Fibroblast of skin of right quadriceps (primary cell): ENCODE measurements around the gene CNOT11.
"Not testable (repeated sequence)": the region's sequence is repeated elsewhere in the genome, so short reads cannot be mapped to it uniquely, and the experiment has no call there.

Experiments used
- DNase-seq: peaks from one replicate; pipeline ENCODE4 v3.0.0-alpha.2; 2013

CNOT11 gene

DNA sequence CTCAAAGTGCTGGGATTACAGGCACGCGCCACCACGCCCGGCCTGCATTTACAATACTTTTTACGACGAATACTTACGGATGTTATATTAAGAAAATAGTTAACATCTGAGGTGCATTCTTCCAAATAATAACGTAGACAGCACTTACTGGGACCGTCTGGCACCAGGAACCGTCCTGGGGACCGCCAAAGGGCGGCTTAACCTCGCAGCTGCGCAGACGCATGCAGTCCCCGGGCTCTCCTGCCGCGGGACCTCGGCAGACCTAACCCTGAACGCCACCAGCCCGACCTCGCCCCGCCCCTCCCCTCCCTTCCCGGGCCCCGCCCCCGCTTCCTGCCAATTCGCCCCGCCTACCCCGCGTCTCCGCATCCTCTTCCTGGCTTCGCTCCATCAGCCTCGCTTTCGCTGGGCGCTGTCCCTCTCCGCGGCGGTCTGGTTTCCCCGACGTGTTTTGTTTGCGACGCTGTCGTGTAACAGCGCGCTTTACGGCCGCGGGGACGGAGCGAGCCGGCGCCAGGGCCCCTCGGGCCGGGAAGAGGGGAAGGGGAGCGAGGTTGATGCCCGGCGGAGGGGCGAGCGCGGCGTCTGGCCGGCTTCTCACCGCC, at the start of gene CNOT11:
Gene CNOT11 (plus strand): TSS at position 479 of the 605 bp plus-strand sequence. CDS start 79 bp downstream, at position 558.
- DNase-seq: peak; percentile 99

DNA sequence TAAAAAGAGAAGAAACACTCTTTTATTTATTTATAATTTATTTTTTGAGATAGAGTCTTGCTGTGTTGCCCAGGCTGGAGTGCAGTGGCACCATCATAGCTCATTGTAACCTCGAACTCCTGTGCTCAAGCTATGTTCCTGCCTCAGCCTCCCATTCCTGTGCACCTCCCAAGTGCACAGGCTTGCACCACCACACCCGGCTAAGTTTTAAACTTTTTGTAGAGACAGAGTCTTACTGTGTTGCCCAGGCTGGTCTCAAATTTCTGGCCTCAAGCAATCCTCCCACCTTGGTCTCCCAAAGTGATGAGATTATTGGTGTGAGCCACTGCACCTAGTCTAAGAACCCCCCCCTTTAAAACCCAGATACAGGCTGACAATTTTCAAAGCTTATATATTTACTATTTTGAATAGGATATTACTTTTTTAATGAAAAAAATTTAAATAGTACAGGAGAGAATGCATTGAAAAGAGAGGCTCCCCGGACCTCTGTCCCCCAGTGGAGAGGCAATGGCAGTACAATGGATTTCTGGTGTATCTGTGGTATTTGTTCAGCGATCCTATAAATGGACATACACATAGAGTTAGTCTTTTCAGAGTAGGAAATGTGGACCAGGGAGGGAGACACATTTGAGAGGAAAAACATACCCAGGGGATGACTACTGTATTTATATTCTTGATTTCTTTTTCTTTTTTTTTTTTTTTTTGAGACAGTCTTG, 48.1 kb upstream of the CNOT11 start:
- DNase-seq: peak; percentile 14

DNA sequence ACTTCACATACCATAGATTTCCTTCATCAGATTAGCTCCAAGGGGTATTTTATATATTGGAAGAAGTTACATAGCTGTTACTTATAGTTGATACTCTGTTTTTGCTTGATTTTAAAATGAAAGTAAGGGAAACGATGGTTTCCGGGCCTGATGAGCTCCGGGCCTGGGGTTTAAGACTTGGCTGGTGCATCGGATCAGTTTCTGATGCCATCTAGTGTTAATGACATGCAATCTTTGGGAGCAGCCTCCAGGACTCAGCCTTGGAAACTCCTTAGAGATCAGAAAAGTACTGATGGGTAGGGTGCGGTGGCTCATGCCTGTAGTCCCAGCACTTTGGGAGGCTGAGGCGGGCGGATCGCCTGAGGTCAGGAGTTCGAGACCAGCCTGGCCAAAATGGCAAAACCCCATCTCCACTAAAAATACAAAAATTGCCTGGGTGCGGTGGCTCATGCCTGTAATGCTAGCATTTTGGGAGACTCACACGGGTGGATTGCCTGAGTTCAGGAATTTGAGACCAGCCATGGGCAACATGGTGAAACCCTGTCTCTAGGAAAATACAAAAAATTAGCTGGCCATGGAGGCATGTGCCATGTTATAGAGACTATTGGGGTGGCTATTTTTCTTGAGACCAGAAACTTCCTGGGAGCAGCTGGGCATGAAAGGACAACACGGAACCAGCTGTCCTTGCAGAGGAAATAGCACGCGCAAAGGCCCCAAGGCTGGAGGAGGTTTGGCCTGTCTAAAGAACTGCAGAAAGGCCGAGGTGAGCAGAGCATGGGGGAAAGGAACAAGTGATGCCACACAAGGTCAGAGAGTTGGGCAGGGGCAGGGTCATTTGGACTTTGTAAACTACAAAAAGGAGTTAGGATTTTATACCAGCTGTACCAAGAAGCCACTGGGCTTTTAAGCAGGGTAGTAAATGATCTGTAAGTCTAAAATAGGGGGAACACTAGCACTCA, 46.9 kb upstream of the CNOT11 start:
- peak; percentile 81 for DNase-seq

DNA sequence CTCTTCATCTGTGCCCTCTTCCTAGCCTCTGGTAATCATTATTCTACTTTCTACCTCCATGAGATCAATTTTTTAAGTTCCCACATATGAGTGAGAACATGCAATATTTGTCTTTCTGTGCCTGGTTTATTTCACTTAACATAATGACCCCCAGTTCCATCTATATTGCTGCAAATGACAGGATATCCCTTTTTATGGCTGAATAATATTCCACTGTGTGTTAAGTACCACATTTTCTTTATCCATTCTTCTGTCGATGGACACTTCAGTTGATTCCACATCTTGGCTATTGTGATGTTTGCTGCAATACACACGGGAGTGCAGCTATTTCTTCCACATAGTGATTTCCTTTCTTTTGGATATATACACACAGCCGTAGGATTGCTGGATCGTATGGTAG, 43.9 kb upstream of the CNOT11 start:
- no peak for DNase-seq

DNA sequence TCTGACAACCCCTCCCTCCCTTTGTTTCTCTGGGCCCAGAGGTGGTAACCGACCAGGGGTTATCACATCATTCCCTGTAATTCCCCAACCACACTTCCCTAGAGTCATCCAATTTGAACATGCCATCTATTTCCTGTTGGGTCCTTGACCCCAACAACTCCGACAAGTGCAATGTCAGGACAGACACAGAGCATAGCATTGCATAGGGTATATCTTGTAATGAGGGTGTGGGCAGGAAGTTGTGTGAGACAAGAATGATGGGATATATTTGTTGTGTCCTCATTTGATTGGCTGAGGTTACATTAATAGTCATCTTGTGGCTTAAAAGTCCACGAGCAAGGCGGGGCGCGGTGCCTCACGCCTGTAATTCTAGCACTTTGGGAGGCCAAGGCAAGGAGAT, 33.4 kb upstream of the CNOT11 start:
- no peak for DNase-seq

DNA sequence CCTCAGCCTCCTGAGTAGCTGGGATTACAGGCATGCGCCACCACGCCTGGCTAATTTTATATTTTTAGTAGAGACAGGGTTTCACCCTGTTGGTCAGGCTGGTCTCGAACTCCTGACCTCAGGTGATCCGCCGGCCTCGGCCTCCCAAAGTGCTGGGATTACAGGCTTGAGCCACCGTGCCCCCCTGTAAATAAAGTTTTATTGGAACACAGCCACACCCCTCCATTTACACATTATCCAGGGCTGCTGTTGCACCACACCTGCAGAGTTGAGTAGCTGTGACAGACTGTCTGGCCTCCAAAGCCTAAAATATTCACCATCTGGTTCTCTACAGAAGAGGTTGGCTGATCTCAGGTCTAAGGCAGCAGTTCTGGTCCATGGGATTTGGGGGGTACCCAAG, 32.6 kb upstream of the CNOT11 start:
- not testable (repeated sequence) for DNase-seq

DNA sequence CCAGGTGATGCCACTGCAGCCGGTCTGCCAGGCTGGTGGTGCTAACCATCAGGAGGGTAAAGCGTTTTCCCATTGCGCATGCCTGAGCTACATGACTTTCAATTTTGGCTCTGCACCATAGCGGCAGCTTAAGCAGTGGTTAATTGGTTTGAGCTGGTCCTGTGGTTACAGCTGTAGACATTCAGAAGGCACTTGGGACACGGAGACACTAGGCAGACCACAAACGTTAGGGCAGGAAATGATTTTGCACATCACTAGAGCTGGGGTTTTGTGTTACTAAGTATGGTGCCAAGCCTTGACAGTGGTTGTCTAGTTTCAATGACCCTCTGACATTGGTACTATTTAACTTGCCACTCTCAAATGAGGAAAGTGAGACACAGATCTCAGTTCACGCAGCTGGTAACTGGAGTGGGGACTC, 28.9 kb upstream of the CNOT11 start:
- peak; percentile 56 for DNase-seq

DNA sequence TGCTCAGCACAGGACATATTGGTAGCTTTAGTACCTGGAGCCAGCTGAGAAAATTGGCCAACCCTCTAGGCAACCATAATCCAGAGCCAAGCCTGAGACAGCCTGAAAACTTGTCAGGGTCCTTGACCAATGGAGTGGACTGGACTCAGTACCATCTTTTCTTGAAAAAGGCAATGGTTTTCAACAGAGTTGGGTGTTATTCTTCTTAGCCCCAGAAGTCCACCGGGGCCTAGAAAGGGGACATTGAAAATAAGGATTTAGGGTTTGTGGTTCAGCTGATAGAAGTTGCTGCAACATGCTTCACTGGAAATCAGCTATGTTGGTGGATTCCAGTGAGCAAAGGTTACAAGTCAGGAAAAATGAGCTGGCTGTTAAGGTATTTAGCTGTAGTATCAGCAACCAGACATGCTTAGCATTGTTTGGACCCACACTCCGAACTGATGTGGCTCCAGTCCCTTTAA, 22.1 kb upstream of the CNOT11 start:
- DNase-seq: no peak

DNA sequence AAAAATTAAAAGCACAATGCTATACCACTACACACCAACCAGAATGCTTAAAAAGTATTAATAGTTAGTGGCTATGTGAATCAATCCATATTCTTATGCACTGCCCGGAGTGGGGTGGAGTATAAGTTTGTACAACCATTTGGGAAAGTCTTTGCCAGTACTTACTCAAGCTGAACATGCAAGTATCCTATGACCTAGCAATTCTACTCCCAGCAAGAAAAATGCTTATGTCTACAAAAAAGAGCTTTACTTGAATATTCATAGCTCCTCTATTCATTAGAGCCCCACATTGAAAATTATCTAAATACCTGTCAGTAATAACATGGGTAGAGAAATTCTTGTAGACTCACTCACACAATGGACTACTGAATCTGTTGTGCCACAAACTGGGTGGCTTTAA, 21.4 kb upstream of the CNOT11 start:
- DNase-seq: no peak

DNA sequence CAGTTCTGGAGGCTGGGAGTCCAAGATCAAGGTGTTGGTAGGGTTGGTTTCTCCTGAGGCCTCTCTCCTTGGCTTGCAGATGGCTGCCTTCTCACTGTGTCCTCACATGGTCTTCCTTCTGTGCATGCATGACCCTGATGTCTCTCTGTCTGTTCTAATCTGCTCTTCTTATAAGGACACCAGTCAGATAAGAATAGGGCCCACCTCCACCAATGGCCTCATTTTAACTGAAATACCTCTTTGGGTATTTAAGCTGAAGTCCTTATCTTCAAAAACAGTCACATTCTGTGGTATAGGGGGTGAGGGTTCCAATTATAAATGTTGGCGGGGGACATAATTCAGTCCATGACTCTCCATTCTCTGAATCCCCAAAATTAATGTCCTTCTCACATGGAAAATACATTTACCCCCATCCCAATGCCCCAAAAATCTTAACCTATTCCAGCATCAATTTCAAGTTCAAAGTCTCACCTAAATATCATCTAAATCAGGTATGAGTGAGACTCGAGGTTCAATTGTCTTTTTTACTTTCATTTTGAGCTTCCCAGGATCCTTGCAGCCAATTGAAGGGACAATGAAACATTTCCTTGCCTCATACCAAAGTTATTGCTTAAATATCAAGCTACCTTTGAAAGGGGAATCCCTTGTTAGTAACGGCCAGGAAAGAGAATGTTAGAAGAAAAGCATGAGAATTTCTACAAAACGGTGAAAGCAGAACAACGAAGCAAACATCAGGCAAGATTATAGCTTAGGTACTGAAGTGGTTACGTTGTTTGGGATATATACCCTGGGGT, 20.6 kb upstream of the CNOT11 start:
- DNase-seq: no peak

DNA sequence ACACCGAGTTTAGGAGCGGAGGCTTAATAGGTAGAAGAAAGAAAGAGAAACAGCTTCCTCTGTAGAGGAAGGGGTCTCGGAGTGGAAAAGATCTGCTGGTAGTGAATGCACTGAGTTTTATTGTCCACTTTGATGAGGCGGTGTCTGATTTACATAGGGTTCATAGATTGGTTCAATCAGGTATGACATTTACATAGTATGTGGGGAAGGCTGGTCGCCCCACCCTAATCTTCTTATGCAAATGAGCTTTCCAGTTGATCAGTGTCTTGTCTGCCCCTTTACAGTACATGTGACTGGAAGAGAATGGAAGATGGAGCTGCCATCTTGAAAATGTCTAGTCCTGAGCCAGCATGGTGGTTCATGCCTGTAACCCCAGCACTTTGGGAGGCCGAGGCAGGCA, 19.9 kb upstream of the CNOT11 start:
- DNase-seq: no peak

DNA sequence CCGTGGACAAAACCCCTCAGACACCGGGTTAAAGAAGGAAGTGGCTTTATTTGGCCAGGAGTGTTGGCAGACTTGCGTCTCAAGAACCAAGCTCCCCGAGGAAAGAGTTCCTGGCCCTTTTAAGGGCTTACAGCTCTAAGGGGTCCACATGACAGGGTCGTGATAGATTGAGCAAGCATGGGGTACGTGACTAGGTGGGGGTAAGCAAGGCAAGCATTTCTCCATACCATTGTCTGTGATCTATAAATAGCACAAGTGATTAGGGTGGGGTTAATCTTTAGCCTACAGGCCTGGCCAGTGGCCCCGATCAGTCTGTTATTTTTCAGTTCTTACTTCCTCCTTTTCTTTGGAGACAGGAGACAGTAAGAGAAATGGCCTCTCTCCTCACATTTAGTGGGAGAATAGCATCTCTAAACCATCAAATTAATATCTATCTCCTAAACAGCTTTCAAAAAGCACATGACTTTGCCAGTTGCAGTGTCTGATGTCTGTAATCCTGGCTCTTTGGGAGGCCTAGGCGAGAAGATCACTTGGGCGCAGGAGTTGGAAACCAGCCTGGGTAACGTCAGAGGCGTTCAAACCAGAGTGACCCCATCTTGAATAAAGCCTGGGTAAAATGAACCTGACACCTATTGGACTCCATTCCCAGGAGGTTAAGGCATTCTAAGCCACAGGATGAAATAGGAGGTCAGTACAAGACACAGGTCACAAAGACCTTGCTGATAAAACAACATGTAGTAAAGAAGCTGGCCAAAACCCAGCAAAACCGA, 18.3 kb upstream of the CNOT11 start:
- no peak for DNase-seq

DNA sequence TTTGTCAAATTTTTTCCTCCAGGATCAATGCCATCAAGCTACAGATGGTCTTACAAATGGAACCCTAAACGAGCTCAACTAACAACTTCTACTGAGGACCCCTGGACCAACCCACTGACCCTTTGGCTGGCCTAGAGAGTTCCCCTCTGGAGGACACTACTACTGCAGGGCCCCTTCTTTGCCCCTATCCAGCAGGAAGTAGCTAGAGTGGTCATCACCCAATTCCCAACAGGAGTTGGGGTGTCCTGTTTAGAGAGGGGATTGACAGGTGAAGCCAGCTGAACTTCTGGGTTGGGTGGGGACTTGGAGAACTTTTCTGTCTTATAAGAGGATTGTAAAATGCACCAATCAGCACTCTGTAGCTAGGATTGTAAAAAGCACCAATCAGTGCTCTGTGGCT, 16.7 kb upstream of the CNOT11 start:
- not testable (repeated sequence) for DNase-seq

DNA sequence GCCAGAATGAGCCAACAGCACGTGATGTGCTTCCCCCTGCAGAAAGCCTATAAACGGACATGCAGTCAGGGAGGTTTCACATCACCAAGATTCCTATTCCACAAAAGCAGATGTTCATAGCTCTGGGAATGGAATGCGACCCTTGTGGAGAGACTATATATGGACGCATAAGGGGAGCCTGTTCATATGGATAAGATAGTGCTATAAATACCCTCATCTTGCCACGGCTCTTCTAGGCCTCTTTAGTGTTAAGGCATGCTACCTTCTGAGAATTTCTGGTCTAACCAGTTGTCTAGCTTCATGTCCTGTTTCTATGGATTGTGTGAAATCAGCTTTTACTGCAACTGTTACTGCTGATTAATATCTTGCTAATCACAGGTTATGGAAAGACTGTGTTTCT, 14.7 kb upstream of the CNOT11 start:
- peak; percentile 47 for DNase-seq

DNA sequence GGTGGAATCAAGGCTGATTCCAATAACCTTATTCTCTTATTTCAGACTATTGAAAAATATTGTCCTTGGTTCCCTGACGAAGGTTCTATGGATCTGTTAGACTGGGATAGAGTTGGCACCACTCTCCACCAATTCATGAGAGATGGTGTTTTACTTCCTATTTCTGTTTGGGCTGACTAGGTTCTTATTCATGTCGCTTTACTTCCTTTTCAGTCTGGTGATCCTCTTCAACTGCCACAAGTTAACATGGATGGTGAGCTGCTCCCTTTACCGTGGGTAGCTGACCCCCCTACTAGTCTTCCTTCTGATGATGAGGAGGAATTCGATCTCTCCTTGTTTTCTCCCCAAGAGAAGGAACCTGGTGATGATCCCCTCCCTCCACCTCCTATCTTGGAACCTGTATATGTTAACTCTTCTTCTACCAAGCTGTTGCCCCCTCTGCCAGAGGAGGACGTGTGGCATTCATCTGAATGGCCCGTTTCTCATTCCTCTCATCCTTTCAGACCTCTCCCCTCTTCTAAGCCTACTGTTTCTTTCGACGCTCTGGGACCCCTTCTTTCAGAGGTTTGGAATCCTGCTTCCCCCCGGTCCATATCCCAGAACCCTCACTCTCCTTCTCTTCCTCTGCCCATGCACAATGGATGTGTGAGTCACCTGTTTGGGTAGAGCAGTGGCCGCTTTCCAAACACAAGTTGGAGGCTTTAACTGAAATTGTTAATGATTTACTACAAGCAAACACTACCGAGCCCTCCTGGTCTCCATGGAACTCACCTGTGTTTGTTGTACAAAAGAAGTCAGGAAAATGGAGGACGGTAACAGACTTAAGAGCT, 13.5 kb upstream of the CNOT11 start:
- no peak for DNase-seq

DNA sequence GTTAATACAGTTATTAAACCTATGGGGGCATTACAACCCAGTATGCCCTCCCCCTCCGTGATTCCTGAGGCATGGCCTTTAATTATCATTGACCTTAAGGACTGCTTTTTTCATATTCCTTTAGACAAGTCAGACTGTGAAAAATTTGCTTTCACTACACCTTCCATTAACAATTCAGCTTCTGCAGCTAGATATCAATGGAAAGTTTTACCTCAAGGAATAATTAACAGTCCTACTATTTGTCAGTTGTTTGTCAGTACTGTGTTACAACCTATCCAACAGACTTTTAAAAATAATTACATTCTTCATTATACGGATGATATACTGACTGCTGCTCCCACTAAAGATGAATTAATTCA, 12.9 kb upstream of the CNOT11 start:
- not testable (repeated sequence) for DNase-seq

DNA sequence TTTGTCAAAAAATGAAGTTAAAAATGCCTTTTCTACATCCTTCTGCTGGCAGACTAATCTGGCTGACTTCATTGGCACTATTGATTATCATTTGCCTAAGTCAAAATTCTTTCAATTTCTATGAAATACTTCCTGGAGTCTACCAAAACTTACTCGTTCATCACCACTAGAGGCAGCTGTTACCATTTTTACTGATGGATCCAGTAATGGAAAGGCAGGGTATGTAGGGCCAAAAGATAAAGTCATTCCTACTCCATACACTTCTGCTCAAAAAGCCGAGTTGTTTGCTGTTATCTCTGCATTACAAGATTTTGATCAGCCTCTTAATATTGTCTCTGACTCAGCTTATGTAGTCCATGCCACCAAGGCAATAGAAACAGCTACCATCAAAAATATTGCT, 12.0 kb upstream of the CNOT11 start:
- not testable (repeated sequence) for DNase-seq

DNA sequence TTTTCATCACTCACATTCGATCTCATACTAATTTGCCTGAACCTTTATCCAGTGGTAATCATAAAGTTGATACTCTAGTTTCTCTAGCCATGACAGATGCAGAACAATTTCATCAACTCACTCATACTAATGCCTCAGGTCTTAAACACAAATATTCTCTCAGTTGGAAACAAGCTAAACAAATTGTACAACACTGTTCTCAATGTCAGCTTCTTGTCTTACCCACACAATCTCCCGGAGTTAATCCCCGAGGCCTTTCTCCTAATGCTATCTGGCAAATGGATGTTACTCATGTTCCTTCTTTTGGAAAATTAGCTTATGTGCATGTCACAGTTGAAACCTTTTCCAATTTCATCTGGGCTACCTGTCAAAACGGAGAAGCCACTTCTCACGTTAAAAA, 11.5 kb upstream of the CNOT11 start:
- no peak for DNase-seq

DNA sequence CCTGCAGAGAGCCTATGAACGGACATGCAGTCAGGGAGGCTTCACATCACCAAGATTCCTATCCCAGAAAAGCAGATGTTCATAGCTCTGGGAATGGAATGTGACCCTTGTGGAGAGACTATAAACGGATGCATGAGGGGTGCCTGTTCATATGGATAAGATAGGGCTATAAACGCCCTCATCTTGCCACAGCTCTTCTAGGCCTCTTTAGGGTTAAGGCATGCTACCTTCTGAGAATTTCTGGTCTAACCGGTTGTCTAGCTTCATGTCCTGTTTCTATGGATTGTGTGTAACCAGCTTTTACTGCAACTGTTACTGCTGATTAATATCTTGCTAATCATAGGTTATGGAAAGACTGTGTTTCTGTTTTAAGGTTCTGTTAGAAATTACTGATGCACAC, 8.3 kb upstream of the CNOT11 start:
- DNase-seq: not testable (repeated sequence)

DNA sequence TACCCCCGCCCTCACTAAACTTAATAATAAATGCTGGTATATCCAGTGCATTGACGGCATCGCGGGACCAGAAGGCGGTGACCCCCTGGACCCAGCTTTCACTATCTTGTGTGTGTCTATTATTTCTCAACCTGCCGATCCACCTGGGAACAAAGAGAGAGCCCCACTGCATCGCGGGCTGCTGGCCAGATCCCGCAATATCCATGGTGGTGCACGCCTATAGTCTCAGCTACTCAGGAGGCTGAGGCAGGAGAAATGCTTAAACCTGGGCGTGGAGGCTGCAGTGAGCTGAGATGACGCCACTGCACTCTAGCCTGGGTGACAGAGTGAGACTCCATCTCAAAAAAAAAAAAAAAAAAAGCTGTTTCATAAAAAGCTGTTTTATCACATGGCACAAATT, 7.8 kb upstream of the CNOT11 start:
- not testable (repeated sequence) for DNase-seq

DNA sequence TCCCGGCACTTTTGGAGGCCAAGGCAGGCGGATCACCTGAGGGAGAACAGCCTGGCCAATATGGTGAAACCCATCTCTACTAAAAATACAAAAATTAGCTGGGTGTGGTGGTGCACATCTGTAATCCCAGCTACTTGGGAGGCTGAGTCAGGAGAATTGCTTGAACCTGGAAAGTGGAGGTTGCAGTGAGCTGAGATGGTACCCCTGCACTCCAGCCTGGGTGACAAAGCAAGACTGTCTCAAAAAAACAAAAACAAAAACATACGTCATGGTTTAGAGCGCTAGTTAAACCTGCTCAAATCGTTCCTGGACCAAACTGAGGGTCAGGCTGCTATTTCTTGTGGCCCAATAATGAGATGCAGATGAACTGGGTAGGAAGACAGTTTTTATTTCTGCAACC, 7.2 kb upstream of the CNOT11 start:
- DNase-seq: not testable (repeated sequence)
